ENCODE data around the gene TSC22D2. TPM values are rescaled to one million over a fixed set of nuclear protein-coding genes. Genes with fewer than 3 reads are reported as not detected.
A peak's percentile ranks its signal among the peaks of the same experiment; 100 is the strongest.

Gene TSC22D2
- total RNA-seq, 1 experiment from 2014 or later, result 26.5 TPM

DNA sequence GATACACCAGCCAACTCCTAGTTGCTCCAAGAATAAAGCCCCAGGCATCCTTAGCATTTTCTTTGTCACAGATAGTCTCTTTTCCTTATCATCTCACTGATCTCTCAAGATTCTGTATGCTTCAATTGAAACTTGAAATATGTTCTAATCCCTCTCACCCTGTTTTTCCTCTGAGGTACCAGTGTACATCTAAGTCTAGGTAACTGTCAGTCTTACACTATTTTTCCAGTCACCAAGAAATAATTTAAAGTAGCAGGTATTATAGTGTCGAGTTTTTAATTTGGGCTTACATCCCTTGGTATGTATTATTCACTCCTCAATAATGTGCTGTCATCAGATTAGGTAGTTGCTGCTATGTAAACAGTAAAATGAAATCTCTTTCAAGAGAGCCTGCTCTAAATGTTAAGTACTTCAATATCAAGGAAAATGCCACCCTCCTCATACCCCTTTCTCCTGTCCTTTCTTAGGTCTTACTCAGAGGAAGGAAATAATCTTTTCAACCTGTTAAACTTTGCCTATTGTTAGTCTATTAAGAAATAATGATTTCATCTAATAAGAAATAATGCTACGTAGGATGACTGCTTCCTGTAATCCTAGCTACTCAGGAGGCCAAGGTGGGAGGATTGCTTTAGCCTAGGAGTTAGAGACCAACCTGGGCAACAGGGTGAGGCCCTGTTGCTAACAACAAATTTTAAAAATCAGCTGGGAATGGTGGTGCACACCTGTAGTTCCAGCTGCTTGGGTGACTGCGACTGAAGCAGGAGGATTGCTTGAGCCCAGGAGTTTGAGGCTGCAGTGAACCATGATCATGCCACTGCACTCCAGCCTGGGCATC lies 39.8 kb downstream of the TSC22D2 start:
- H3K23me2 ChIP-seq (ENCODE audit: insufficient read length, low read depth, low read length, poor library complexity, severe bottlenecking), result no peaks in the 10 kb centered on the region
- H3K79me2 ChIP-seq (ENCODE audit: insufficient read depth, low read length), result peaks cover 2% of the 10 kb centered on the region; the same call in 1 of the 2 replicates
- no peak overlapping the region for H3K4ac ChIP-seq (ENCODE audit: low read depth, low read length)
- H3K27me3 ChIP-seq (ENCODE audit: insufficient read depth, low read length), result no peaks in the 10 kb centered on the region
- no peak overlapping the region for H3K23ac ChIP-seq (ENCODE audit: insufficient read length, low read depth, low read length)
- no CpG with 5 or more reads among the region's 3 CpGs for WGBS (ENCODE audit: extremely low coverage, insufficient read length, low lambda C conversion rate)
- Mint-ChIP-seq H3K4me1 (peaks cover 16% of the 10 kb centered on the region in 2 experiments), H3K9me3 (no peaks in the 10 kb centered on the region), H3K36me3 (ENCODE audit: insufficient read depth in 1 of 3, low read depth in 3 of 3) (peaks cover 0 to 2% (median 0%) of the 10 kb centered on the region in 3 experiments; a peak in 3 of 7 replicates), H3K27ac (peak overlapping the region in 1 of 3 experiments; percentile 59; a peak in 5 of 7 replicates), H3K27me3 (ENCODE audit: low read depth) (no peaks in the 10 kb centered on the region), H3K4me3 (no peak overlapping the region)
- no peaks in the 10 kb centered on the region for H3K9me3 ChIP-seq (ENCODE audit: control insufficient read depth, low read depth, low read length)
- no peak overlapping the region for H4K5ac ChIP-seq (ENCODE audit: insufficient read length, low read depth, low read length)
- no peaks in the 10 kb centered on the region for H4K20me1 ChIP-seq (ENCODE audit: control insufficient read depth, insufficient read depth, insufficient read length)
- TF ChIP-seq, protein P1, sequence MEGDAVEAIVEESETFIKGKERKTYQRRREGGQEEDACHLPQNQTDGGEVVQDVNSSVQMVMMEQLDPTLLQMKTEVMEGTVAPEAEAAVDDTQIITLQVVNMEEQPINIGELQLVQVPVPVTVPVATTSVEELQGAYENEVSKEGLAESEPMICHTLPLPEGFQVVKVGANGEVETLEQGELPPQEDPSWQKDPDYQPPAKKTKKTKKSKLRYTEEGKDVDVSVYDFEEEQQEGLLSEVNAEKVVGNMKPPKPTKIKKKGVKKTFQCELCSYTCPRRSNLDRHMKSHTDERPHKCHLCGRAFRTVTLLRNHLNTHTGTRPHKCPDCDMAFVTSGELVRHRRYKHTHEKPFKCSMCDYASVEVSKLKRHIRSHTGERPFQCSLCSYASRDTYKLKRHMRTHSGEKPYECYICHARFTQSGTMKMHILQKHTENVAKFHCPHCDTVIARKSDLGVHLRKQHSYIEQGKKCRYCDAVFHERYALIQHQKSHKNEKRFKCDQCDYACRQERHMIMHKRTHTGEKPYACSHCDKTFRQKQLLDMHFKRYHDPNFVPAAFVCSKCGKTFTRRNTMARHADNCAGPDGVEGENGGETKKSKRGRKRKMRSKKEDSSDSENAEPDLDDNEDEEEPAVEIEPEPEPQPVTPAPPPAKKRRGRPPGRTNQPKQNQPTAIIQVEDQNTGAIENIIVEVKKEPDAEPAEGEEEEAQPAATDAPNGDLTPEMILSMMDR (conservative IDR thresholded peaks at IDR 0.05), result no peak
- H3K56ac ChIP-seq (ENCODE audit: insufficient read length, low read depth, low read length), result no peak overlapping the region
- H3K4me2 ChIP-seq (ENCODE audit: insufficient read depth, insufficient read length, low read length), result no peak overlapping the region
- no peak overlapping the region for H2BK20ac ChIP-seq (ENCODE audit: low read depth, low read length, poor library complexity, severe bottlenecking)
- no peak overlapping the region for H2AFZ ChIP-seq (ENCODE audit: low read length)
- no peak overlapping the region for H2BK15ac ChIP-seq (ENCODE audit: low read depth, low read length)
- no peak overlapping the region for H2BK12ac ChIP-seq (ENCODE audit: insufficient read length, low read depth, low read length)
- no peak overlapping the region for H3K14ac ChIP-seq (ENCODE audit: insufficient read depth, low read length)
- no peak overlapping the region for H3K27ac ChIP-seq (ENCODE audit: insufficient read length, low read depth, low read length)
- no peak overlapping the region for H2AK5ac ChIP-seq (ENCODE audit: insufficient read length, low read length)
- DNase-seq, result no peak
- H3K18ac ChIP-seq (ENCODE audit: insufficient read length, low read depth, low read length), result no peak overlapping the region
- H2BK120ac ChIP-seq (ENCODE audit: low read depth, low read length, poor library complexity, severe bottlenecking), result no peak overlapping the region
- H3T11ph ChIP-seq (ENCODE audit: low read length), result no peak overlapping the region
- no peak overlapping the region for H2BK5ac ChIP-seq (ENCODE audit: insufficient read length, low read length)
- H3K79me1 ChIP-seq (ENCODE audit: insufficient read depth, low read depth, low read length, poor library complexity, severe bottlenecking), result no peaks in the 10 kb centered on the region
- H3K9ac ChIP-seq (ENCODE audit: extremely low read depth, insufficient read length, low read length), result no peak overlapping the region
- no peak overlapping the region for H4K91ac ChIP-seq (ENCODE audit: insufficient read length, low read depth, low read length)
- H4K8ac ChIP-seq (replicated peaks; ENCODE audit: insufficient read length, low read depth, low read length), result no peak overlapping the region
- no peaks in the 10 kb centered on the region for H3K4me1 ChIP-seq (ENCODE audit: insufficient read depth, low read length)

Measured in H9 (cell line).